Ovary (tissue), 3 donors: Measurements from ENCODE around the gene TTLL12.

Experiments
- POLR2A ChIP-seq: fragments of 450-650 bp; IDR thresholded peaks from one replicate; pipeline ENCODE4 v1.6.1; 2017; ENCODE audit warnings: antibody characterized with exemption, mild to moderate bottlenecking, moderate library complexity
- TF ChIP-seq, protein P1 (sequence below), 3 donors: fragments of 450-650 bp in 2 of 3; fragments of 200-600 bp in 1 of 3; IDR thresholded peaks; one replicate each; pipeline versions ENCODE4 v1.5.1 to v1.8.0; 2016 to 2022; ENCODE audit warnings: antibody characterized with exemption in 3 of 3, mild to moderate bottlenecking in 1 of 3
- donor health status: DM: no; HTN: no; CAD: no.

GRCh38 chr22:43211941-43212433 is 25.1 kb upstream of the TTLL12 start:
- TF ChIP-seq, protein P1, sequence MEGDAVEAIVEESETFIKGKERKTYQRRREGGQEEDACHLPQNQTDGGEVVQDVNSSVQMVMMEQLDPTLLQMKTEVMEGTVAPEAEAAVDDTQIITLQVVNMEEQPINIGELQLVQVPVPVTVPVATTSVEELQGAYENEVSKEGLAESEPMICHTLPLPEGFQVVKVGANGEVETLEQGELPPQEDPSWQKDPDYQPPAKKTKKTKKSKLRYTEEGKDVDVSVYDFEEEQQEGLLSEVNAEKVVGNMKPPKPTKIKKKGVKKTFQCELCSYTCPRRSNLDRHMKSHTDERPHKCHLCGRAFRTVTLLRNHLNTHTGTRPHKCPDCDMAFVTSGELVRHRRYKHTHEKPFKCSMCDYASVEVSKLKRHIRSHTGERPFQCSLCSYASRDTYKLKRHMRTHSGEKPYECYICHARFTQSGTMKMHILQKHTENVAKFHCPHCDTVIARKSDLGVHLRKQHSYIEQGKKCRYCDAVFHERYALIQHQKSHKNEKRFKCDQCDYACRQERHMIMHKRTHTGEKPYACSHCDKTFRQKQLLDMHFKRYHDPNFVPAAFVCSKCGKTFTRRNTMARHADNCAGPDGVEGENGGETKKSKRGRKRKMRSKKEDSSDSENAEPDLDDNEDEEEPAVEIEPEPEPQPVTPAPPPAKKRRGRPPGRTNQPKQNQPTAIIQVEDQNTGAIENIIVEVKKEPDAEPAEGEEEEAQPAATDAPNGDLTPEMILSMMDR (IDR thresholded peaks at IDR 0.05): no peak
- no peak for TF ChIP-seq POLR2A
